SU-DHL-6 (cell line): Measurements from ENCODE around the gene DCTN1.

Experiments used
- H2AFZ ChIP-seq: fragments of 200-600 bp; sonication (generic); 2 replicates; pipeline ENCODE4 v1.6.1; 2014; ENCODE audit warnings: low read depth, mild to moderate bottlenecking, moderate library complexity, mixed read lengths, antibody characterized with exemption, low read length; ENCODE audit not compliant: severe bottlenecking
- H3F3A ChIP-seq: fragments of 200-600 bp; shearing (Covaris generic); 2 replicates; pipeline ENCODE4 v1.6.0; 2016; ENCODE audit warnings: antibody characterized with exemption, mild to moderate bottlenecking; ENCODE audit not compliant: insufficient read depth
- H3K27ac ChIP-seq: fragments of 200-600 bp; sonication (generic); 2 replicates; pipeline ENCODE4 v1.5.1; 2016; ENCODE audit warnings: low read depth, mild to moderate bottlenecking, low read length, moderate library complexity, mixed read lengths
- H3K27me3 ChIP-seq: fragments of 200-600 bp; sonication (generic), shearing (Covaris generic); 2 replicates; pipeline ENCODE4 v1.6.0; 2014; ENCODE audit warnings: mild to moderate bottlenecking, low read length
- H3K36me3 ChIP-seq: fragments of 200-600 bp; sonication (generic); 2 replicates; pipeline ENCODE4 v1.6.1; 2014; ENCODE audit warnings: mild to moderate bottlenecking, low read length, mixed read lengths
- H3K4me2 ChIP-seq: fragments of 300-600, 200-600 bp; shearing (Covaris generic), sonication (generic); 2 replicates; pipeline ENCODE4 v1.6.0; 2014; ENCODE audit warnings: low read length, low read depth, mild to moderate bottlenecking; ENCODE audit not compliant: poor library complexity, severe bottlenecking
- H3K4me3 ChIP-seq: fragments of 200-600 bp; sonication (generic); 2 replicates; pipeline ENCODE4 v1.5.1; 2014; ENCODE audit warnings: antibody characterized with exemption, low read length, mild to moderate bottlenecking, mixed read lengths; ENCODE audit not compliant: insufficient read depth, poor library complexity, severe bottlenecking
- H3K79me2 ChIP-seq: fragments of 200-600 bp; sonication (generic); 2 replicates; pipeline ENCODE4 v1.6.1; 2014; ENCODE audit warnings: mild to moderate bottlenecking, low read length, moderate library complexity; ENCODE audit not compliant: insufficient read depth
- H3K9ac ChIP-seq: fragments of 200-600 bp; sonication (generic); 2 replicates; pipeline ENCODE4 v1.7.0; 2014; ENCODE audit warnings: mild to moderate bottlenecking, low read length
- H3K9me2 ChIP-seq: fragments of 200-600 bp; sonication (generic); replicated peaks from 2 replicates; pipeline ENCODE4 v1.6.1; 2014; ENCODE audit warnings: low read length; ENCODE audit not compliant: insufficient read depth
- H3K9me3 ChIP-seq: fragments of 200-600 bp; sonication (generic); 2 replicates; pipeline ENCODE4 v1.6.1; 2014; ENCODE audit warnings: low read length, mixed read lengths; ENCODE audit not compliant: insufficient read depth
- H4K20me1 ChIP-seq: fragments of 200-600 bp; sonication (generic); 2 replicates; pipeline ENCODE4 v1.6.1; 2014; ENCODE audit warnings: low read depth, mild to moderate bottlenecking, antibody characterized with exemption, low read length, moderate library complexity, mixed read lengths
- EZH2phosphoT487 ChIP-seq: fragments of 200-600 bp; sonication (generic), shearing (Covaris generic); conservative IDR thresholded peaks from 2 replicates; pipeline ENCODE4 v1.6.1; 2018; ENCODE audit warnings: mild to moderate bottlenecking, antibody characterized with exemption, low read length, moderate library complexity, mixed read lengths
- TF ChIP-seq, protein P1 (sequence below): fragments of 200-600 bp; sonication (generic); IDR thresholded peaks from one replicate; pipeline ENCODE4 v1.5.1; 2017; ENCODE audit warnings: antibody characterized with exemption, mild to moderate bottlenecking, low read length, moderate library complexity; ENCODE audit not compliant: insufficient read depth, poor library complexity, severe bottlenecking

DCTN1 gene

DNA sequence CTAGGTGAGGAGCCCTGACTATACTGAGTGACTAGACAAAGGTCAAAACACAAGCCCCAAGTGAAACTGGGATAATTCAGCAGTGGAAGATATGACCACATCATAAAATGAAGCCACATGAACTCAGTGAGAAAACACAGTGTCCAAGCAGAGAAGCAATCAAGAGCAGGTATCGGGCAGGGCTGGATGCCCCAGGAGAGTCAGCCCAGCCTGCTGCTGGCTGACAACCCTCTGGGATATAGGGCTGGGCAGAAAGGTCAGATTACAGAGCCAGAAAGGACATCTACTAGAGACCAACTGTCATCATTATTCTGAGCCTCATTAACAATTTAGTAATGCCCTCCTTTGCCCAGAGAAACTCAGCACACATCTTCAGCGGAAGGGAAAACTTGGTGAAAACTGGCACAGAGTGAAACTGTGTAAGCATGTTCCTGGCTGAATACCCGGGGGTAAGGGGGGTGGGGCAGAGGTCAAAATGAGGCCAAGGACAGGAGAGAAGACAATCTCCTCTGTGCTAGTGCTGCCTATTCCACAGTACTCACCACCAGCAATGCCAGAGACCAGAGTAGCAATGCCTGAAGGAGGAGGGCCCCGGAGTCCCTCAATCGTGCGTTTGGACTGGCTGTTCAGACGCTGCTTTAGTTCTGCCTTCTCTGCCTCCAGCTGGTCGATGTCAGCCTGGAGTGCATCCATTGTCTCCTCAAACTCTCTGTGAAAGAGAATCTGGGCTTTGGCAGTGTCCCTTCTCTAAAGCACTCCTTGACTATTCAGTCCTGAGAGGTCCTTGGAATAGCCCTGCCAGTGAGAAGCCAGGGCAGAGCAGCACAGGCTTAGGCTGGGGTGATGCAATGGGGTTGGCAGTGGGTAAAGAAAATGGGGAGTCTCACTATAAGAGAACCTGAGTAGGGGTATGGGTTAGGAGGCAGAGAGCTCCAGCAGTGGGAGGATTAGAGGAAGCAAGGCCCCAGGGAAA, 15.3 kb downstream of the DCTN1 start:
- H3K4me3 ChIP-seq = no peak overlapping the region
- H3F3A ChIP-seq = no peaks in the 10 kb centered on the region
- no peaks in the 10 kb centered on the region for H3K27me3 ChIP-seq
- no peak overlapping the region for H3K9ac ChIP-seq
- no peaks in the 10 kb centered on the region for H3K9me2 ChIP-seq
- H3K79me2 ChIP-seq = no peaks in the 10 kb centered on the region
- no peaks in the 10 kb centered on the region for H3K36me3 ChIP-seq
- H4K20me1 ChIP-seq = no peaks in the 10 kb centered on the region
- H2AFZ ChIP-seq = no peak overlapping the region
- TF ChIP-seq, protein P1, sequence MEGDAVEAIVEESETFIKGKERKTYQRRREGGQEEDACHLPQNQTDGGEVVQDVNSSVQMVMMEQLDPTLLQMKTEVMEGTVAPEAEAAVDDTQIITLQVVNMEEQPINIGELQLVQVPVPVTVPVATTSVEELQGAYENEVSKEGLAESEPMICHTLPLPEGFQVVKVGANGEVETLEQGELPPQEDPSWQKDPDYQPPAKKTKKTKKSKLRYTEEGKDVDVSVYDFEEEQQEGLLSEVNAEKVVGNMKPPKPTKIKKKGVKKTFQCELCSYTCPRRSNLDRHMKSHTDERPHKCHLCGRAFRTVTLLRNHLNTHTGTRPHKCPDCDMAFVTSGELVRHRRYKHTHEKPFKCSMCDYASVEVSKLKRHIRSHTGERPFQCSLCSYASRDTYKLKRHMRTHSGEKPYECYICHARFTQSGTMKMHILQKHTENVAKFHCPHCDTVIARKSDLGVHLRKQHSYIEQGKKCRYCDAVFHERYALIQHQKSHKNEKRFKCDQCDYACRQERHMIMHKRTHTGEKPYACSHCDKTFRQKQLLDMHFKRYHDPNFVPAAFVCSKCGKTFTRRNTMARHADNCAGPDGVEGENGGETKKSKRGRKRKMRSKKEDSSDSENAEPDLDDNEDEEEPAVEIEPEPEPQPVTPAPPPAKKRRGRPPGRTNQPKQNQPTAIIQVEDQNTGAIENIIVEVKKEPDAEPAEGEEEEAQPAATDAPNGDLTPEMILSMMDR = no peak
- no peak for TF ChIP-seq EZH2phosphoT487
- H3K4me2 ChIP-seq = no peak overlapping the region
- no peak overlapping the region for H3K27ac ChIP-seq
- H3K9me3 ChIP-seq = no peaks in the 10 kb centered on the region

DNA sequence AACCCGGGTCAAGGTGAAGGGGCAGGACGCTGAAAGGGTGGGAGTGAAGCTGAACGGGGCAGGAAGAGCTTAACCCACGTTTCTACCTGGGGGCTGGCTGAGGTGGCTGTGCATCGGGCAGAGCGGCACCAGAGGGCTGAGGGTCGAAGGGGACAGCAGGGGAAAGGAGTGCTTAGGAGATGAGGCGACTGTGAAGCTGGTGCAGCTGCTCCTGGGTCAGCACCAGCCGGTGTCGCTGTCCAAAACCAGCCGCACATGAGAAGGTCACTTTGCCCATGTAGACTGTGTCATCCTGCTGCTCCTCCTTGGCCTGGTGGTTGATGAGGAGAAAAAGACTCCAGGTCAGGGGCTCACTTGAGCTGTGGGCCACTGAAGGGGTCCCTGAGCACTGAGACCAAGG, 18.8 kb downstream of the DCTN1 start:
- no peak overlapping the region for H3K4me2 ChIP-seq
- H3K36me3 ChIP-seq = no peaks in the 10 kb centered on the region
- no peaks in the 10 kb centered on the region for H3K79me2 ChIP-seq
- no peaks in the 10 kb centered on the region for H3K9me2 ChIP-seq
- H2AFZ ChIP-seq = no peak overlapping the region
- H3K9me3 ChIP-seq = no peaks in the 10 kb centered on the region
- no peak overlapping the region for H3K27ac ChIP-seq
- no peak overlapping the region for H3K9ac ChIP-seq
- H3K27me3 ChIP-seq = no peaks in the 10 kb centered on the region
- H4K20me1 ChIP-seq = no peaks in the 10 kb centered on the region
- no peak for TF ChIP-seq EZH2phosphoT487
- TF ChIP-seq, protein P1 = no peak
- H3F3A ChIP-seq = no peaks in the 10 kb centered on the region
- H3K4me3 ChIP-seq = no peak overlapping the region

GRCh38 chr2:74357627-74358026, 22.5 kb downstream of the DCTN1 start:
- Histone ChIP-seq H3K79me2 (no peaks in the 10 kb centered on the region), H3K36me3 (no peaks in the 10 kb centered on the region), H3K9me2 (no peaks in the 10 kb centered on the region), H3K9me3 (no peaks in the 10 kb centered on the region), H3K4me3 (no peak overlapping the region), H3K9ac (no peak overlapping the region), H2AFZ (no peak overlapping the region), H4K20me1 (no peaks in the 10 kb centered on the region), H3K4me2 (no peak overlapping the region), H3K27me3 (no peaks in the 10 kb centered on the region), H3F3A (no peaks in the 10 kb centered on the region), H3K27ac (no peak overlapping the region)
- TF ChIP-seq, protein P1 = no peak
- TF ChIP-seq EZH2phosphoT487 = no peak
